K562 (cell line): ENCODE data around the gene STRN3. TPM values are rescaled to one million over a fixed set of nuclear protein-coding genes. Genes with fewer than 3 reads are reported as not detected.

ENCODE experiments used
- CHD4 ChIP-seq: fragments of 200-600 bp; sonication (generic); IDR thresholded peaks from 3 replicates; pipeline ENCODE4 v1.6.1; 2012; ENCODE audit warnings: low read depth, mild to moderate bottlenecking, mixed read lengths, low read length, inconsistent platforms; ENCODE audit not compliant: insufficient read depth, insufficient replicate concordance, poor library complexity, severe bottlenecking
- HDGF ChIP-seq: fragments of 450-650 bp; IDR thresholded peaks from 2 replicates; pipeline ENCODE4 v1.6.1; 2016
- HMG20A ChIP-seq: fragments of 450-650 bp; formaldehyde crosslinking; conservative IDR thresholded peaks from 2 replicates; pipeline ENCODE4 v1.4.0; 2020; ENCODE audit warnings: mild to moderate bottlenecking, mixed read lengths
- HNRNPLL ChIP-seq: fragments of 200-400 bp; formaldehyde crosslinking; IDR thresholded peaks from 2 replicates; pipeline ENCODE4 v1.6.1; 2017; ENCODE audit warnings: low read length, low read depth, mild to moderate bottlenecking; ENCODE audit not compliant: poor library complexity, severe bottlenecking
- MECOM ChIP-seq: fragments of 250-450 bp; sonication (Bioruptor Pico); IDR thresholded peaks from 2 replicates; pipeline ENCODE4 v1.8.0; 2022; ENCODE audit warnings: inconsistent platforms
- MYBL2 ChIP-seq, 2 experiments: fragments of 450-650 bp in 1 of 2; sonication (generic) in 1 of 2; formaldehyde crosslinking in 1 of 2; IDR thresholded peaks; 2 replicates each; pipeline versions ENCODE4 v1.6.1 to v1.8.1; 2017 to 2022; ENCODE audit warnings: borderline replicate concordance in 1 of 2, inconsistent platforms in 1 of 2, low read depth in 1 of 2, mild to moderate bottlenecking in 1 of 2, missing genetic modification reagents in 1 of 2, moderate library complexity in 1 of 2
- NCOA6 ChIP-seq: fragments of 450-650 bp; IDR thresholded peaks from 2 replicates; pipeline ENCODE4 v1.6.1; 2017; ENCODE audit warnings: mild to moderate bottlenecking
- SMAD2 ChIP-seq: fragments of 150-350 bp; IDR thresholded peaks from 2 replicates; pipeline ENCODE4 v1.6.1; 2014; ENCODE audit warnings: low read depth, mild to moderate bottlenecking, low read length
- ZBTB5 ChIP-seq: fragments of 450-650 bp; IDR thresholded peaks from 2 replicates; pipeline ENCODE4 v1.6.1; 2017; ENCODE audit warnings: antibody characterized with exemption
- ZBTB7A ChIP-seq: IDR thresholded peaks from 2 replicates; pipeline ENCODE4 v1.6.1; 2011; ENCODE audit warnings: low read depth, mild to moderate bottlenecking, low read length, moderate library complexity, borderline replicate concordance; ENCODE audit not compliant: control insufficient read depth
- ZNF668 ChIP-seq: fragments of 250-450 bp; sonication (Bioruptor Pico); IDR thresholded peaks from 2 replicates; pipeline ENCODE4 v1.8.0; 2022; ENCODE audit warnings: mild to moderate bottlenecking, inconsistent platforms
- ZNF77 ChIP-seq: fragments of 250-450 bp; sonication (Bioruptor Pico); IDR thresholded peaks from 2 replicates; pipeline ENCODE4 v1.5.0; 2020
- polyA plus RNA-seq, 8 experiments: library from polyadenylated mRNA; depleted of rRNA in 4 of 8; stranded (reverse) in 5 of 8; unstranded in 3 of 8; fragments of >200 nt; fragmentation: Nextera tagmentation in 2 of 8; fragmentation: Illumina TruSeq in 1 of 8; extraction: Ambion mirVana in 2 of 8; extraction: Trizol in 1 of 8; gene quantifications; 2 replicates each; pipeline versions ENCODE4 v1.2.1 to v1.2.3, GENCODE V29; 2011 to 2014; ENCODE audit warnings: inconsistent platforms in 1 of 8, missing spikeins in 1 of 8
- total RNA-seq, 7 experiments: library from RNA; depleted of rRNA in 6 of 7; stranded (reverse); fragments of >200 nt in 6 of 7; fragmentation: Illumina TruSeq in 2 of 7; extraction: Trizol in 2 of 7; gene quantifications; 2 replicates each; pipeline versions ENCODE4 v1.2.1 to v1.2.3, GENCODE V29; 2011 to 2021; ENCODE audit warnings: low replicate concordance in 1 of 7
- TF ChIP-seq, protein P1 (sequence below): sonication (generic); formaldehyde crosslinking; IDR thresholded peaks from 2 replicates; pipeline ENCODE4 v1.8.1; 2022; ENCODE audit warnings: missing genetic modification reagents
- TF ChIP-seq, protein P2 (sequence below): fragments of 450-650 bp; IDR thresholded peaks from 2 replicates; pipeline ENCODE4 v1.6.1; 2018; ENCODE audit not compliant: partially characterized antibody

Gene STRN3
- total and polyA plus RNA-seq, 9 of the 15 experiments (the other 6 are each of a cell fraction or from before 2014, with no cell fraction given): 5.9 to 29.1 (median 16.0) TPM

DNA sequence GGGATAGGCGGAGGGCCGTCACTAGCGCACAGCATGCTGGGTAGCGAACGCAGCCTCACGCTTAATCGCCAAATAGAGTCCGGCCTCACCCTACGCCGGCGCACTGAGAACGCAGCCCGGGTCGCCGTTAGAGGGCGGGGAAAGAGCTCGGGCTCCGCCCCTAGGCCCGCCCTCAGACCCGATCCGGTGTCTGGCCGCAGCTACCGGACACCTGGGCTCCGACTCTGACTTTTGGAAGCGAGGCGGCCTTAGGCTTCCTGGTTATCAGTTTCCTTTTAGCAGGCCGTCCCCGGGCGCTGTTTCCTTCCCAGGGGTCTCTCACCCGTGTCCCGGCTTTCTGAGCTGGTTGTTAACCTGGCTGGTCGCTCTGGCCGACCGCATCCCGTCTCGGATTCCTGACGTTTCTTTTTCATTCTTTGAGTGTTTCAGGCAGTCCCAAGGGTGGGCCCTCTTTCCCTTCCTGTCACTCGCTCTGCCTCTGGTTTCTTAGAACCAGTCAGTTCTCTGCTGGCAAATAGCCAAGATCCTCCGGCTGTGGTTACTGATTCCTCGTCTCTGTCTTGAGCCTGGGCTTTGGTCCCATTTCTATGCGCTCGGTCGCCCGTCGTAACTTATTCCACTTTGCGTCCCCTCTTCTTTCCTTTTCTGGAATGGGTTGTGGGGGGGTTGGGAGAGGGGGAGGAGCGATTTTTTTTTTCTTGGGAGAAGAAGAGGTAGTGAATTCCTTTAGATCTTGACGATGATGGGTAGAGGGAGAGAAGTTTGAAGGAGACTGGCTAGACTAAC, 464 bp upstream of the STRN3 start (continued):
- TF ChIP-seq, protein P1, sequence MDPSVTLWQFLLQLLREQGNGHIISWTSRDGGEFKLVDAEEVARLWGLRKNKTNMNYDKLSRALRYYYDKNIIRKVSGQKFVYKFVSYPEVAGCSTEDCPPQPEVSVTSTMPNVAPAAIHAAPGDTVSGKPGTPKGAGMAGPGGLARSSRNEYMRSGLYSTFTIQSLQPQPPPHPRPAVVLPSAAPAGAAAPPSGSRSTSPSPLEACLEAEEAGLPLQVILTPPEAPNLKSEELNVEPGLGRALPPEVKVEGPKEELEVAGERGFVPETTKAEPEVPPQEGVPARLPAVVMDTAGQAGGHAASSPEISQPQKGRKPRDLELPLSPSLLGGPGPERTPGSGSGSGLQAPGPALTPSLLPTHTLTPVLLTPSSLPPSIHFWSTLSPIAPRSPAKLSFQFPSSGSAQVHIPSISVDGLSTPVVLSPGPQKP: no peak
- TF ChIP-seq NCOA6: no peak
- no peak for TF ChIP-seq MECOM (CRISPR knock-in tag)
- TF ChIP-seq ZBTB5: no peak
- no peak for TF ChIP-seq SMAD2
- TF ChIP-seq CHD4: no peak
- TF ChIP-seq HNRNPLL: peak; percentile 87
- TF ChIP-seq, protein P2, sequence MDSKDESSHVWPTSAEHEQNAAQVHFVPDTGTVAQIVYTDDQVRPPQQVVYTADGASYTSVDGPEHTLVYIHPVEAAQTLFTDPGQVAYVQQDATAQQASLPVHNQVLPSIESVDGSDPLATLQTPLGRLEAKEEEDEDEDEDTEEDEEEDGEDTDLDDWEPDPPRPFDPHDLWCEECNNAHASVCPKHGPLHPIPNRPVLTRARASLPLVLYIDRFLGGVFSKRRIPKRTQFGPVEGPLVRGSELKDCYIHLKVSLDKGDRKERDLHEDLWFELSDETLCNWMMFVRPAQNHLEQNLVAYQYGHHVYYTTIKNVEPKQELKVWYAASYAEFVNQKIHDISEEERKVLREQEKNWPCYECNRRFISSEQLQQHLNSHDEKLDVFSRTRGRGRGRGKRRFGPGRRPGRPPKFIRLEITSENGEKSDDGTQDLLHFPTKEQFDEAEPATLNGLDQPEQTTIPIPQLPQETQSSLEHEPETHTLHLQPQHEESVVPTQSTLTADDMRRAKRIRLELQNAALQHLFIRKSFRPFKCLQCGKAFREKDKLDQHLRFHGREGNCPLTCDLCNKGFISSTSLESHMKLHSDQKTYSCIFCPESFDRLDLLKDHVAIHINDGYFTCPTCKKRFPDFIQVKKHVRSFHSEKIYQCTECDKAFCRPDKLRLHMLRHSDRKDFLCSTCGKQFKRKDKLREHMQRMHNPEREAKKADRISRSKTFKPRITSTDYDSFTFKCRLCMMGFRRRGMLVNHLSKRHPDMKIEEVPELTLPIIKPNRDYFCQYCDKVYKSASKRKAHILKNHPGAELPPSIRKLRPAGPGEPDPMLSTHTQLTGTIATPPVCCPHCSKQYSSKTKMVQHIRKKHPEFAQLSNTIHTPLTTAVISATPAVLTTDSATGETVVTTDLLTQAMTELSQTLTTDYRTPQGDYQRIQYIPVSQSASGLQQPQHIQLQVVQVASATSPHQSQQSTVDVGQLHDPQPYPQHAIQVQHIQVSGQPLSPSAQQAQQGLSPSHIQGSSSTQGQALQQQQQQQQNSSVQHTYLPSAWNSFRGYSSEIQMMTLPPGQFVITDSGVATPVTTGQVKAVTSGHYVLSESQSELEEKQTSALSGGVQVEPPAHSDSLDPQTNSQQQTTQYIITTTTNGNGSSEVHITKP: no peak
- TF ChIP-seq HMG20A (CRISPR knock-in tag): no peak
- no peak for TF ChIP-seq HDGF
- no peak for TF ChIP-seq ZNF77
- TF ChIP-seq ZNF668 (CRISPR knock-in tag): no peak
- TF ChIP-seq ZBTB7A: no peak
- no peak for TF ChIP-seq MYBL2 (IDR thresholded peaks at IDR 0.05; ENCODE audit: low read depth)
- TF ChIP-seq MYBL2 (CRISPR knock-in tag; IDR thresholded peaks at IDR 0.05; ENCODE audit: borderline replicate concordance): no peak
